PC-9 (cell line): ENCODE measurements around the gene TTLL5. TPM values are rescaled to one million over a fixed set of nuclear protein-coding genes. Genes with fewer than 3 reads are reported as not detected.

Experiments
- BruUV-seq: library from RNA; stranded (reverse); fragments of 400-500 nt; replicated peaks from 2 replicates; lab custom pipeline; 2021; lab: Mats Ljungman, UMichigan
- CTCF ChIA-PET: fragments of 300-600 bp; sonication (Branson Sonifier 250); formaldehyde crosslinking; loops from one replicate; lab custom pipeline; 2022; ENCODE audit warnings: antibody characterized with exemption; lab: Charles Lee
- POLR2A ChIA-PET: fragments of 300-600 bp; sonication (Branson Sonifier 250); formaldehyde crosslinking; loops from one replicate; lab custom pipeline; 2022; ENCODE audit warnings: antibody characterized with exemption; ENCODE audit not compliant: unreplicated experiment; lab: Charles Lee
- DNase-seq, 2 experiments: peaks; one replicate each; pipeline versions ENCODE4 v3.0.0 to v3.0.0-alpha.2; 2015 to 2022; ENCODE audit warnings: mixed read lengths in 1 of 2
- H2AFZ ChIP-seq: fragments of 200-600 bp; sonication (generic); 2 replicates; pipeline ENCODE4 v1.8.1; 2017; ENCODE audit warnings: antibody characterized with exemption
- H3F3A ChIP-seq: fragments of 200-600 bp; sonication (generic); 2 replicates; pipeline ENCODE4 v1.8.1; 2017; ENCODE audit warnings: antibody characterized with exemption, mild to moderate bottlenecking, low read depth; ENCODE audit not compliant: insufficient read depth
- H3K27ac ChIP-seq: fragments of 200-600 bp; sonication (generic); 2 replicates; pipeline ENCODE4 v1.6.1; 2016; ENCODE audit warnings: mixed run types
- H3K27me3 ChIP-seq: fragments of 200-600 bp; sonication (generic); 2 replicates; pipeline ENCODE4 v1.6.1; 2016; ENCODE audit warnings: low read depth, mixed run types; ENCODE audit not compliant: insufficient read depth
- H3K36me3 ChIP-seq: fragments of 200-600 bp; sonication (generic); 2 replicates; pipeline ENCODE4 v1.6.1; 2016; ENCODE audit warnings: low read depth, mixed run types
- H3K4me1 ChIP-seq: fragments of 200-600 bp; sonication (generic); replicated peaks from 2 replicates; pipeline ENCODE4 v1.6.1; 2016; ENCODE audit warnings: mixed run types; ENCODE audit not compliant: insufficient read depth
- H3K4me2 ChIP-seq: fragments of 200-600 bp; sonication (generic); 2 replicates; pipeline ENCODE4 v1.6.1; 2017; ENCODE audit warnings: mixed run types
- H3K4me3 ChIP-seq: fragments of 200-600 bp; sonication (generic); 2 replicates; pipeline ENCODE4 v1.6.1; 2016; ENCODE audit warnings: mixed run types
- H3K79me2 ChIP-seq: fragments of 200-600 bp; sonication (generic); 2 replicates; pipeline ENCODE4 v1.6.1; 2017; ENCODE audit warnings: low read depth, mixed run types
- H3K9me2 ChIP-seq: fragments of 200-600 bp; sonication (generic); 2 replicates; pipeline ENCODE4 v1.8.1; 2017; ENCODE audit warnings: mild to moderate bottlenecking; ENCODE audit not compliant: insufficient read depth
- H3K9me3 ChIP-seq: fragments of 200-600 bp; sonication (generic); 2 replicates; pipeline ENCODE4 v1.8.1; 2016; ENCODE audit warnings: low read depth; ENCODE audit not compliant: insufficient read depth
- H4K20me1 ChIP-seq: fragments of 200-600 bp; sonication (generic); 2 replicates; pipeline ENCODE4 v1.8.1; 2017; ENCODE audit not compliant: insufficient read depth
- CTCF ChIP-seq: fragments of 200-600 bp; sonication (generic); conservative IDR thresholded peaks from 2 replicates; pipeline ENCODE4 v1.6.1; 2017; ENCODE audit warnings: mixed run types, antibody characterized with exemption, mild to moderate bottlenecking, moderate library complexity
- EZH2 ChIP-seq: fragments of 200-600 bp; sonication (generic); IDR thresholded peaks from 2 replicates; pipeline ENCODE4 v1.8.0; 2017; ENCODE audit warnings: antibody characterized with exemption, low read depth
- intact Hi-C: fragments of 100-400 bp; cut with micrococcal nuclease; formaldehyde crosslinking; loops from one replicate; pipeline ENCODE4 v1.10.0; 2022; ENCODE audit not compliant: unreplicated experiment
- total RNA-seq: library from RNA; stranded (reverse); gene quantifications from 2 replicates; pipeline ENCODE4 v1.2.3, GENCODE V29; 2021

The TTLL5 gene
- total RNA-seq, 1 experiment from 2014 or later, result 75.3 TPM

- intact Hi-C loops, result loop anchor here (2.0 kb wide), 1 partner anchor 52 kb away; no protein-coding TSS in a partner anchor
- H3K27ac ChIP-seq, result peak overlapping the region; percentile 86
- H2AFZ ChIP-seq, result 0 out of 2 replicates have a peak overlapping the region, but pooled peaks have one; percentile 35
- H3K79me2 ChIP-seq, result no peaks in the 10 kb centered on the region
- H3K4me1 ChIP-seq, result peaks cover 55% of the 10 kb centered on the region
- H4K20me1 ChIP-seq, result no peaks in the 10 kb centered on the region
- H3K27me3 ChIP-seq, result no peaks in the 10 kb centered on the region
- BruUV-seq, result no TSS peak
- H3K9me2 ChIP-seq, result no peaks in the 10 kb centered on the region
- H3K4me2 ChIP-seq, result peak overlapping the region; percentile 64
- H3F3A ChIP-seq, result peaks cover 39% of the 10 kb centered on the region
- peak in 1 of 2 experiments; percentile 19 for DNase-seq
- ChIA-PET POLR2A (interaction anchor here (0.5 to 0.7 kb wide), 2 partner anchors 347 to 550 kb away, joined by 3 to 5 read pairs; no protein-coding TSS in a partner anchor), CTCF (interaction anchor here (0.5 to 2.6 kb wide), 3 partner anchors 10 to 150 kb away, joined by 5 to 14 read pairs (median 11); no protein-coding TSS in a partner anchor)
- peak overlapping the region; percentile 29; the same call in 1 of the 2 replicates for H3K4me3 ChIP-seq
- TF ChIP-seq CTCF, result no peak
- H3K9me3 ChIP-seq, result no peaks in the 10 kb centered on the region; the same call in 1 of the 2 replicates
- H3K36me3 ChIP-seq, result 0 out of 2 replicates have a peak, but pooled peaks cover 3% of the 10 kb centered on the region
Measured at GRCh38 chr14:75832621-75833297, 171.7 kb downstream of the TTLL5 start.

- intact Hi-C loops, result loop anchor here (2.0 kb wide), 1 partner anchor 51 kb away; no protein-coding TSS in a partner anchor
- Histone ChIP-seq H2AFZ (no peak overlapping the region), H3K36me3 (0 out of 2 replicates have a peak, but pooled peaks cover 3% of the 10 kb centered on the region), H3K27me3 (no peaks in the 10 kb centered on the region), H4K20me1 (no peaks in the 10 kb centered on the region), H3K4me3 (no peak overlapping the region), H3F3A (peaks cover 39% of the 10 kb centered on the region), H3K4me2 (peak overlapping the region; percentile 64), H3K27ac (no peak overlapping the region), H3K79me2 (no peaks in the 10 kb centered on the region), H3K4me1 (peaks cover 56% of the 10 kb centered on the region), H3K9me3 (no peaks in the 10 kb centered on the region; the same call in 1 of the 2 replicates), H3K9me2 (no peaks in the 10 kb centered on the region)
- TF ChIP-seq EZH2, result no peak
- no peak for TF ChIP-seq CTCF
- POLR2A ChIA-PET, result interaction anchor here (0.5 kb wide), 1 partner anchor 550 kb away, joined by 5 read pairs; no protein-coding TSS in a partner anchor
- no TSS peak for BruUV-seq
- CTCF ChIA-PET, result interaction anchor here (0.5 to 2.6 kb wide), 3 partner anchors 11 to 149 kb away, joined by 5 to 14 read pairs (median 11); no protein-coding TSS in a partner anchor
- no peak for DNase-seq
Measured at GRCh38 chr14:75833326-75834020, 172.4 kb downstream of the TTLL5 start.

- BruUV-seq, result no TSS peak
- H2AFZ ChIP-seq, result no peak overlapping the region
- H4K20me1 ChIP-seq, result no peaks in the 10 kb centered on the region
- intact Hi-C loops, result no loop called here
- no peak overlapping the region for H3K4me3 ChIP-seq
- no peaks in the 10 kb centered on the region; the same call in 1 of the 2 replicates for H3K9me3 ChIP-seq
- peaks cover 50% of the 10 kb centered on the region for H3K4me1 ChIP-seq
- no peak for DNase-seq
- no peaks in the 10 kb centered on the region for H3K27me3 ChIP-seq
- H3K79me2 ChIP-seq, result no peaks in the 10 kb centered on the region
- H3K9me2 ChIP-seq, result no peaks in the 10 kb centered on the region
- peaks cover 30% of the 10 kb centered on the region for H3F3A ChIP-seq
- POLR2A ChIA-PET, result interaction anchor here (0.6 to 0.8 kb wide), 2 partner anchors 289 to 538 kb away, joined by 3 read pairs; no protein-coding TSS in a partner anchor
- CTCF ChIA-PET, result interaction anchor here (0.7 kb wide), 1 partner anchor 345 kb away, joined by 3 read pairs; no protein-coding TSS in a partner anchor
- 0 out of 2 replicates have a peak, but pooled peaks cover 3% of the 10 kb centered on the region for H3K36me3 ChIP-seq
- TF ChIP-seq CTCF, result no peak
- H3K4me2 ChIP-seq, result no peak overlapping the region
- no peak overlapping the region for H3K27ac ChIP-seq
Measured at GRCh38 chr14:75835156-75835725, 174.2 kb downstream of the TTLL5 start.
